ENCODE measurements around the gene CHST6. TPM values are rescaled to one million over a fixed set of nuclear protein-coding genes. Genes with fewer than 3 reads are reported as not detected.

CHST6 gene
- total and polyA plus RNA-seq, 2 donors (not counting 1 experiment from before 2014, with no cell fraction given) = 0.17 TPM; not detected in 1

- Histone ChIP-seq H3K79me2 (ENCODE audit: control insufficient read depth, insufficient read depth, low read length) (no peaks in the 10 kb centered on the region), H3K9me3 (ENCODE audit: control extremely low read depth in 1 of 3, control insufficient read depth in 2 of 3, insufficient read depth in 1 of 3, low read length in 2 of 3) (no peaks in the 10 kb centered on the region), H3K36me3 (replicated peaks in 1 of 2; ENCODE audit: control extremely low read depth in 1 of 2, control insufficient read depth in 1 of 2, extremely low read depth in 1 of 2, insufficient read depth in 2 of 2, low read length in 1 of 2) (peaks cover 0 to 11% of the 10 kb centered on the region in 2 experiments), H2AFZ (ENCODE audit: insufficient read depth, low read depth, low read length, poor library complexity, severe bottlenecking) (no peak overlapping the region), H3K27me3 (replicated peaks in 1 of 4; ENCODE audit: control extremely low read depth in 1 of 4, control insufficient read depth in 3 of 4, insufficient read depth in 4 of 4, low read length in 3 of 4) (no peaks in the 10 kb centered on the region), H3K4me3 (ENCODE audit: control extremely low read depth in 1 of 5, extremely low read depth in 1 of 5, insufficient read depth in 1 of 5, low read depth in 2 of 5, low read length in 4 of 5) (no peak overlapping the region), H3K4me2 (replicated peaks; ENCODE audit: low read depth, low read length, poor library complexity, severe bottlenecking) (no peak overlapping the region), H3K27ac (ENCODE audit: low read length in 2 of 2) (no peak overlapping the region), H4K20me1 (ENCODE audit: control insufficient read depth, insufficient read depth, low read length, poor library complexity, severe bottlenecking) (no peaks in the 10 kb centered on the region), H3K4me1 (ENCODE audit: control insufficient read depth in 2 of 2, insufficient read depth in 2 of 2, low read length in 2 of 2) (no peaks in the 10 kb centered on the region), H3K9ac (ENCODE audit: low read length) (no peak overlapping the region)
- POLR2A ChIA-PET = no interaction called here
- H3K27me3 Mint-ChIP-seq = no peaks in the 10 kb centered on the region
- CTCF ChIA-PET = interaction anchor here (1.5 kb wide), 1 partner anchor 75 kb away, joined by 4 read pairs; no protein-coding TSS in a partner anchor
- H3K4me3 Mint-ChIP-seq = no peak overlapping the region
- no peaks in the 10 kb centered on the region for H3K9me3 Mint-ChIP-seq (ENCODE audit: insufficient read depth)
- intact Hi-C loops (cut with micrococcal nuclease) = no loop called here
- WGBS (ENCODE audit: insufficient coverage) = no CpG with 5 or more reads among the region's 3 CpGs
- H3K4me1 Mint-ChIP-seq = no peaks in the 10 kb centered on the region
- no peak for DNase-seq
- H3K27ac Mint-ChIP-seq = no peak overlapping the region
- no peak for ATAC-seq (ENCODE audit: low read depth)
- TF ChIP-seq EZH2 (IDR thresholded peaks at IDR 0.05; ENCODE audit: borderline replicate concordance, insufficient read depth, low read depth, low read length, poor library complexity, severe bottlenecking) (no peak), CTCF (IDR thresholded peaks at IDR 0.05) (no peak)
Observed at GRCh38 chr16:75443298-75443697, 51.9 kb downstream of the CHST6 start.

GRCh38 chr16:75433732-75434413 lies 61.4 kb downstream of the CHST6 start:
- POLR2A ChIA-PET = interaction anchor here (0.7 to 2.4 kb wide), 8 partner anchors 11 to 214 kb away, joined by 3 to 14 read pairs (median 4); partner anchors contain the start of genes ADAT1, GABARAPL2, KARS1 and TERF2IP
- H3K27me3 Mint-ChIP-seq = no peaks in the 10 kb centered on the region
- intact Hi-C loops (cut with micrococcal nuclease) = loop anchor here (1.0 to 2.0 kb wide), 12 partner anchors 30 to 767 kb away; partner anchors contain the start of genes ADAT1, KARS1, RFWD3 and TERF2IP

More at GRCh38 chr16:75433732-75434413, 61.4 kb downstream of the CHST6 start:
- ATAC-seq (ENCODE audit: low read depth) (peak; percentile 66), DNase-seq (no peak)
- Histone ChIP-seq H3K27ac (ENCODE audit: low read length in 2 of 2) (peak overlapping the region; percentile 91 to 99), H4K20me1 (ENCODE audit: control insufficient read depth, insufficient read depth, low read length, poor library complexity, severe bottlenecking) (no peaks in the 10 kb centered on the region), H3K9ac (ENCODE audit: low read length) (peak overlapping the region; percentile 99), H2AFZ (ENCODE audit: insufficient read depth, low read depth, low read length, poor library complexity, severe bottlenecking) (peak overlapping the region; percentile 97), H3K4me1 (ENCODE audit: control insufficient read depth in 2 of 2, insufficient read depth in 2 of 2, low read length in 2 of 2) (peaks cover 7 to 15% of the 10 kb centered on the region in 2 donors), H3K27me3 (replicated peaks in 1 of 4; ENCODE audit: control extremely low read depth in 1 of 4, control insufficient read depth in 3 of 4, insufficient read depth in 4 of 4, low read length in 3 of 4) (no peaks in the 10 kb centered on the region), H3K9me3 (ENCODE audit: control extremely low read depth in 1 of 3, control insufficient read depth in 2 of 3, insufficient read depth in 1 of 3, low read length in 2 of 3) (no peaks in the 10 kb centered on the region), H3K79me2 (ENCODE audit: control insufficient read depth, insufficient read depth, low read length) (peaks cover 35% of the 10 kb centered on the region), H3K4me2 (replicated peaks; ENCODE audit: low read depth, low read length, poor library complexity, severe bottlenecking) (peak overlapping the region; percentile 89), H3K36me3 (replicated peaks in 1 of 2; ENCODE audit: control extremely low read depth in 1 of 2, control insufficient read depth in 1 of 2, extremely low read depth in 1 of 2, insufficient read depth in 2 of 2, low read length in 1 of 2) (no peaks in the 10 kb centered on the region), H3K4me3 (ENCODE audit: control extremely low read depth in 1 of 5, extremely low read depth in 1 of 5, insufficient read depth in 1 of 5, low read depth in 2 of 5, low read length in 4 of 5) (peak overlapping the region; percentile 94 to 100 (median 95))
- Mint-ChIP-seq H3K4me1 (peaks cover 20% of the 10 kb centered on the region), H3K4me3 (peak overlapping the region; percentile 88), H3K27ac (peak overlapping the region; percentile 95), H3K9me3 (ENCODE audit: insufficient read depth) (no peaks in the 10 kb centered on the region)
- 9% methylated on average over 31 of the region's 32 CpGs for WGBS (ENCODE audit: insufficient coverage)
- CTCF ChIA-PET = interaction anchor here (1.0 to 3.1 kb wide), 11 partner anchors 11 to 332 kb away, joined by 3 to 41 read pairs (median 3); partner anchors contain the start of genes ADAT1, KARS1, TERF2IP and TMEM170A
- TF ChIP-seq EZH2 (IDR thresholded peaks at IDR 0.05; ENCODE audit: borderline replicate concordance, insufficient read depth, low read depth, low read length, poor library complexity, severe bottlenecking) (no peak), CTCF (IDR thresholded peaks at IDR 0.05) (no peak)

Data from B cell (primary cell).